Activated B cell treated with CpG ODN at 0.5 μM for 24 hours (primary cell): ENCODE data around the gene ANKRD31. TPM values are rescaled to one million over a fixed set of nuclear protein-coding genes. Genes with fewer than 3 reads are reported as not detected.
"Not testable (repeated sequence)": the region's sequence is repeated elsewhere in the genome, so short reads cannot be mapped to it uniquely, and the experiment has no call there.

ENCODE experiments used
- ATAC-seq: fragments of 200-7000 bp; cut with Tn5 transposase; one replicate; pipeline ENCODE4 v1.10.0; 2021; ENCODE audit warnings: low read depth, mild to moderate bottlenecking, moderate library complexity
- CTCF ChIA-PET: fragments of 350-600 bp; sonication (Branson Sonifier 250); formaldehyde crosslinking; loops from one replicate; lab custom pipeline; 2021; ENCODE audit warnings: antibody characterized with exemption; lab: Charles Lee
- POLR2A ChIA-PET: fragments of 350-600 bp; sonication (Branson Sonifier 250); formaldehyde crosslinking; loops from one replicate; lab custom pipeline; 2021; ENCODE audit warnings: antibody characterized with exemption; lab: Charles Lee
- DNase-seq: peaks from one replicate; pipeline ENCODE4 v3.0.0; 2022
- H3K27ac Mint-ChIP-seq: one replicate; pipeline ENCODE4 v1.8.0; 2020; ENCODE audit warnings: mixed read lengths
- H3K27me3 Mint-ChIP-seq: one replicate; pipeline ENCODE4 v1.8.0; 2021; ENCODE audit warnings: mixed read lengths
- H3K36me3 Mint-ChIP-seq: one replicate; pipeline ENCODE4 v1.8.0; 2021; ENCODE audit warnings: low read depth, mixed read lengths
- H3K4me1 Mint-ChIP-seq: one replicate; pipeline ENCODE4 v1.8.0; 2021; ENCODE audit warnings: mixed read lengths
- H3K4me3 Mint-ChIP-seq: one replicate; pipeline ENCODE4 v1.8.0; 2020; ENCODE audit warnings: mild to moderate bottlenecking, mixed read lengths
- H3K9me3 Mint-ChIP-seq: one replicate; pipeline ENCODE4 v1.8.0; 2020; ENCODE audit warnings: mixed read lengths
- CTCF ChIP-seq: fragments of 200-600 bp; IDR thresholded peaks from one replicate; pipeline ENCODE4 v1.8.0; 2022; ENCODE audit warnings: antibody characterized with exemption, mild to moderate bottlenecking
- intact Hi-C: fragments of 100-400 bp; cut with micrococcal nuclease; formaldehyde crosslinking; loops from one replicate; pipeline ENCODE4 v1.15.1; 2024
- total RNA-seq: library from RNA; stranded (reverse); gene quantifications from 2 replicates; pipeline ENCODE4 v1.2.3, GENCODE V29; 2022

Gene ANKRD31
- total RNA-seq, 1 donor from 2014 or later: 0.13 TPM

GRCh38 chr5:75116856-75117255 lies 119.8 kb downstream of the ANKRD31 start:
- intact Hi-C loops: no loop called here
- Mint-ChIP-seq H3K4me3 (no peak overlapping the region), H3K36me3 (no peaks in the 10 kb centered on the region), H3K27me3 (peaks cover 2% of the 10 kb centered on the region), H3K9me3 (peaks cover 8% of the 10 kb centered on the region), H3K4me1 (no peaks in the 10 kb centered on the region), H3K27ac (no peak overlapping the region)
- ATAC-seq (no peak), DNase-seq (no peak)
- TF ChIP-seq CTCF: no peak
- CTCF ChIA-PET: no interaction called here
- POLR2A ChIA-PET: no interaction called here

GRCh38 chr5:75114311-75114710 lies 122.4 kb downstream of the ANKRD31 start:
- CTCF ChIA-PET, H3K9me3 Mint-ChIP-seq, H3K4me3 Mint-ChIP-seq, ATAC-seq, POLR2A ChIA-PET, intact Hi-C loops, H3K27me3 Mint-ChIP-seq, H3K36me3 Mint-ChIP-seq, H3K4me1 Mint-ChIP-seq, H3K27ac Mint-ChIP-seq, DNase-seq: not testable (repeated sequence)

GRCh38 chr5:75113354-75114113 lies 123.1 kb downstream of the ANKRD31 start:
- Mint-ChIP-seq H3K9me3 (no peaks in the 10 kb centered on the region), H3K4me1 (no peaks in the 10 kb centered on the region), H3K36me3 (no peaks in the 10 kb centered on the region), H3K27ac (no peak overlapping the region), H3K4me3 (no peak overlapping the region), H3K27me3 (no peaks in the 10 kb centered on the region)
- DNase-seq (no peak), ATAC-seq (no peak)
- TF ChIP-seq CTCF: no peak
- POLR2A ChIA-PET: no interaction called here
- CTCF ChIA-PET: interaction anchor here (0.7 kb wide), 1 partner anchor 268 kb away, joined by 3 read pairs; no protein-coding TSS in a partner anchor
- intact Hi-C loops: no loop called here

- Mint-ChIP-seq H3K27me3 (peaks cover 6% of the 10 kb centered on the region), H3K4me3 (no peak overlapping the region), H3K36me3 (no peaks in the 10 kb centered on the region), H3K4me1 (no peaks in the 10 kb centered on the region), H3K9me3 (no peaks in the 10 kb centered on the region), H3K27ac (no peak overlapping the region)
- intact Hi-C loops: no loop called here
- ATAC-seq: no peak
- CTCF ChIA-PET: no interaction called here
- POLR2A ChIA-PET: no interaction called here
- DNase-seq: no peak
- no peak for TF ChIP-seq CTCF
Observed at GRCh38 chr5:75108931-75109596, 127.6 kb downstream of the ANKRD31 start.

GRCh38 chr5:75108515-75108914 lies 128.2 kb downstream of the ANKRD31 start:
- POLR2A ChIA-PET: no interaction called here
- intact Hi-C loops: no loop called here
- Mint-ChIP-seq H3K4me1 (no peaks in the 10 kb centered on the region), H3K27me3 (peaks cover 6% of the 10 kb centered on the region), H3K36me3 (no peaks in the 10 kb centered on the region), H3K4me3 (no peak overlapping the region), H3K9me3 (peaks cover 3% of the 10 kb centered on the region), H3K27ac (no peak overlapping the region)
- ATAC-seq (no peak), DNase-seq (no peak)
- CTCF ChIA-PET: no interaction called here
- no peak for TF ChIP-seq CTCF

- H3K27ac Mint-ChIP-seq, H3K36me3 Mint-ChIP-seq, H3K4me3 Mint-ChIP-seq, POLR2A ChIA-PET, ATAC-seq, intact Hi-C loops, CTCF ChIA-PET, H3K27me3 Mint-ChIP-seq, DNase-seq, H3K9me3 Mint-ChIP-seq, H3K4me1 Mint-ChIP-seq: not testable (repeated sequence)
Observed at GRCh38 chr5:75095956-75096355, 140.7 kb downstream of the ANKRD31 start.
